Upper lobe of right lung (tissue), 1 donor: Measurements from ENCODE around the gene EPB41L4B. TPM values are rescaled to one million over a fixed set of nuclear protein-coding genes. Genes with fewer than 3 reads are reported as not detected.

ENCODE experiments used
- ATAC-seq: fragments of 200-7000 bp; cut with Tn5 transposase; one replicate; pipeline ENCODE4 v1.9.1; 2020; ENCODE audit warnings: mild to moderate bottlenecking, moderate library complexity
- DNase-seq: peaks from one replicate; pipeline ENCODE4 v3.0.0-alpha.2; 2020
- H3K27ac ChIP-seq: fragments of 200-600 bp; one replicate; pipeline ENCODE4 v1.8.0; 2022
- H3K27me3 ChIP-seq: fragments of 200-600 bp; one replicate; pipeline ENCODE4 v1.8.0; 2022; ENCODE audit warnings: mild to moderate bottlenecking
- H3K36me3 ChIP-seq: fragments of 200-600 bp; one replicate; pipeline ENCODE4 v1.8.0; 2022
- H3K4me1 ChIP-seq: fragments of 200-600 bp; one replicate; pipeline ENCODE4 v1.8.0; 2022
- H3K4me3 ChIP-seq: fragments of 200-600 bp; one replicate; pipeline ENCODE4 v1.8.0; 2022; ENCODE audit warnings: mild to moderate bottlenecking
- H3K9me3 ChIP-seq: fragments of 200-600 bp; one replicate; pipeline ENCODE4 v1.8.0; 2022
- intact Hi-C: fragments of 100-400 bp; cut with DNase I; formaldehyde crosslinking; loops from one replicate; pipeline ENCODE4 v1.11.0; 2022
- total RNA-seq: library from RNA; stranded (reverse); fragmentation: NEBNext Ultra II Directional; extraction: Animal tissue kit (Norgen Biotek cat#: 25700); gene quantifications from one replicate; pipeline ENCODE4 v1.2.1, GENCODE V29; 2021
- TF ChIP-seq, protein P1 (sequence below): fragments of 200-600 bp; IDR thresholded peaks from one replicate; pipeline ENCODE4 v1.8.0; 2022; ENCODE audit warnings: antibody characterized with exemption
- donor health status: DM: no; HTN: yes; CAD: no; lungs with severe emphysema.

The EPB41L4B gene
- total RNA-seq, 1 donor from 2014 or later: 10.1 TPM

DNA sequence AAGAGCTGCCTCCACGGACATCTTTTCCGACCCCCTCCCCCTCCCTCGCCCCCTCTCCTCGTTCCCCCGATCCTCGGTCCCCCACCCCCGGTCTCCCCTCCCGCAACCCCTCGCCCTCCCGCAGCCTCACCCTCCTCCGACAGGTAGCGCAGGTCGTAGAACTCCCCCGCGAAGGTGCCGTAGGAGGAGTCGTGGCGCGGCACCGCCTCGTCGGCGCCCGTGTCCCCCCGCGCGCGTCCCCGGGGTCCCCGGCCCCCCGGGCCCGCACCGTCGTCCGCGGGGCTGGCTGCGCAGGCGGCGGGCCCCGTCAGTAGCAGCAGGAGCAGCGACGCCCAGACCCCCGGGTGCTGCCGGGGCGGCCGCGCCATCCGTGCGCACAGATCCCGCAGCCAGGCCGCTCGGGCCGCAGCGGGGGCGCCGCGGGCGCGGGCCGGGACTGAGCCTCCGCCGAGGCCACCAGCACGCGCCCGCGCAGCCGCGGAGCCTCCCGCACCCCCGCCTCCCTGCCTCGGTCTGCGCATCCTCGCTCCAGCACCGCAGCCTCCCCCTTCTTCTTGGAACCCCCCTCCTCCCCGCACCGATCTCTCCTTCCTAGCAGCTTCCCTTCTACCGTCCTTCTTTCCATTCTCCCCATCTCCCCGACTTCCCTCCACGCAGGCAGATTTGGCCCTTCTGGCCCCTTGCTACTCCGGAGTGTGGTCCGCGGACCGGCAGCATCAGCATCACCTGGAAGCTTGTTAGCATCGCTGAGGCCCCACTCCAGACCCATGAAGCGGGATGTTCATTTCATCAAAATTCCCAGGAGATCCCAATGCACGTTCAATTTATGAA, 153.9 kb downstream of the EPB41L4B start, which contains the start of gene FRRS1L:
FRRS1L (minus strand) TSS at position 479 of the 831 bp plus-strand sequence; CDS start at position 368, 111 bp downstream.
- ATAC-seq (peak; percentile 41), DNase-seq (no peak)
- H3K27me3 ChIP-seq: peaks cover 14% of the 10 kb centered on the region
- TF ChIP-seq, protein P1, sequence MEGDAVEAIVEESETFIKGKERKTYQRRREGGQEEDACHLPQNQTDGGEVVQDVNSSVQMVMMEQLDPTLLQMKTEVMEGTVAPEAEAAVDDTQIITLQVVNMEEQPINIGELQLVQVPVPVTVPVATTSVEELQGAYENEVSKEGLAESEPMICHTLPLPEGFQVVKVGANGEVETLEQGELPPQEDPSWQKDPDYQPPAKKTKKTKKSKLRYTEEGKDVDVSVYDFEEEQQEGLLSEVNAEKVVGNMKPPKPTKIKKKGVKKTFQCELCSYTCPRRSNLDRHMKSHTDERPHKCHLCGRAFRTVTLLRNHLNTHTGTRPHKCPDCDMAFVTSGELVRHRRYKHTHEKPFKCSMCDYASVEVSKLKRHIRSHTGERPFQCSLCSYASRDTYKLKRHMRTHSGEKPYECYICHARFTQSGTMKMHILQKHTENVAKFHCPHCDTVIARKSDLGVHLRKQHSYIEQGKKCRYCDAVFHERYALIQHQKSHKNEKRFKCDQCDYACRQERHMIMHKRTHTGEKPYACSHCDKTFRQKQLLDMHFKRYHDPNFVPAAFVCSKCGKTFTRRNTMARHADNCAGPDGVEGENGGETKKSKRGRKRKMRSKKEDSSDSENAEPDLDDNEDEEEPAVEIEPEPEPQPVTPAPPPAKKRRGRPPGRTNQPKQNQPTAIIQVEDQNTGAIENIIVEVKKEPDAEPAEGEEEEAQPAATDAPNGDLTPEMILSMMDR: no peak
- H3K36me3 ChIP-seq: no peaks in the 10 kb centered on the region
- H3K4me3 ChIP-seq: no peak within 1 kb of the TSS
- no peak within 1 kb of the TSS for H3K27ac ChIP-seq
- H3K9me3 ChIP-seq: no peaks in the 10 kb centered on the region
- intact Hi-C loops: no loop called here
- no peaks in the 10 kb centered on the region for H3K4me1 ChIP-seq

DNA sequence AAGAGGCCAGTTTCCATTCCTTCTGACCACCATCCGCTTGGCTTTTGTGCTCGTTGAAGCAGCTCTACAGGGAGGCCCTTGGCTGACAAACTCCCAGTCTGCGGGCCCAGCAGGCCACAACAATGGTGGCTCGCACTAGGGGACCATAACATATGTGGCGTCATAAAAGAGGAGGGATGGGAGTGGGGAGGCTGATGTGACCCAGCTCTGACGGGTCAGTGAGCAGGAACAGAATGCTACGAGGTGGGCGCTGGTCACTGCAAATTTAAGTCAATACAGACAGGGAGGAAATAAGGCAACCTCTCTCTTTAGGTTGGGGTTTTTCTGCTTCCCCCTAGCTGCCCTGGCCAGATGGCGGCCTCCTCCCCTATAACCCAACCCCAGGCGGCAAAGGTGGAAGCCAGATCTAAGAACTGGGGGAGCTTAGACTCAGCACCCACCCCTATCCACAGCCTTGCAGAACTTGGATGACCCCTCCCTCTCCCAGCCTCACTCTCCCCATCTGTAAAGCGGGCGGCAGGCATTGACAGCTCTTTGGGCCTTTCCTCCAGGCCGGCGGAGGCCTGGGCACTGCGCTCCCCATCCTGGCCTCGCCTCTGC, 154.6 kb downstream of the EPB41L4B start:
- no peak overlapping the region for H3K4me3 ChIP-seq

DNA sequence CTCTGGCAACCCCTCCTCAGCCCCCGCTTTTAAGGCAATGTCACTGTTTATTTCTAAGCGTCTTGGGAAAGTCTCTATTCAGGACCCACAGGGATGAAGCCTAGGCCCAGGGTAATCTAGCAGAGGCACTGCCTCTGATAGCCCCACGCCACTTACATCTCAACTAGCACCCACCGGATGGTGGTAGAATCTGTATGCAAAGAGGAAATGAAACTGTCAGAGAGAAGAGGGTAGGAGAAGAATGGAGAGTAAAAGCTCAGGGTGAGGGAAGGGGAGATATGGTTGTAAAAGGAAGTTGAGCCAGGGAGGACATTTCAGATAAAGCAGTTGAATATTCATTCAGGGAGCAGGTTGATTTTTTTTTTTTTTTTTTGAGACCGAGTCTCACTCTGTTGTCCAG, 156.8 kb downstream of the EPB41L4B start:
- Histone ChIP-seq H3K9me3 (no peaks in the 10 kb centered on the region), H3K4me1 (no peaks in the 10 kb centered on the region), H3K27ac (no peak overlapping the region), H3K36me3 (no peaks in the 10 kb centered on the region), H3K27me3 (peaks cover 14% of the 10 kb centered on the region), H3K4me3 (no peak overlapping the region)
- ATAC-seq: no peak
- intact Hi-C loops: no loop called here
- DNase-seq: no peak
- TF ChIP-seq, protein P1: no peak

More for the DNA sequence above, 154.6 kb downstream of the EPB41L4B start:
- no peak for ATAC-seq
- no peaks in the 10 kb centered on the region for H3K36me3 ChIP-seq
- no peak overlapping the region for H3K27ac ChIP-seq
- intact Hi-C loops: no loop called here
- TF ChIP-seq, protein P1: no peak
- H3K27me3 ChIP-seq: peaks cover 14% of the 10 kb centered on the region
- no peak for DNase-seq
- H3K9me3 ChIP-seq: no peaks in the 10 kb centered on the region
- no peaks in the 10 kb centered on the region for H3K4me1 ChIP-seq

DNA sequence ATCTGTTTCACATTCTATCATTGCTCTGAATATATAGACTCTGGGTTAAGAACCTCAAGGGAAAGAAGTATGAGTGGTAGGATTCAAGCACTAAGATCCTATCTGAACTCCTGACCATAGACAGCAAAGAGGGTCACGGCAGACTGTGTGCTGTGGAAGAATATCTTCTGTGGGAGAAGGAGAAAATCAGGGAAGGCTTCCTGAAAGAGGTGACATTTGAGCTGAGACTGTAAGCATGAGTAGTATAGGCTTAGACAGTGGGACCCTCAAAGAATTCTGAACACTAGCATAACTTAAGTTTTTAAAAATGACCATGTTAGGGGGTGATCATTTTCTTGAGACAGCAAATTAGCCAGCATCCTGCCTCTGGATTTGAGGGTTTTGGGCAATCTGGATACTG, 157.7 kb downstream of the EPB41L4B start:
- ATAC-seq (no peak), DNase-seq (no peak)
- H3K9me3 ChIP-seq: no peaks in the 10 kb centered on the region
- H3K4me3 ChIP-seq: no peak overlapping the region
- intact Hi-C loops: no loop called here
- no peaks in the 10 kb centered on the region for H3K4me1 ChIP-seq
- H3K27ac ChIP-seq: no peak overlapping the region
- no peaks in the 10 kb centered on the region for H3K36me3 ChIP-seq
- TF ChIP-seq, protein P1: no peak
- H3K27me3 ChIP-seq: peaks cover 11% of the 10 kb centered on the region

DNA sequence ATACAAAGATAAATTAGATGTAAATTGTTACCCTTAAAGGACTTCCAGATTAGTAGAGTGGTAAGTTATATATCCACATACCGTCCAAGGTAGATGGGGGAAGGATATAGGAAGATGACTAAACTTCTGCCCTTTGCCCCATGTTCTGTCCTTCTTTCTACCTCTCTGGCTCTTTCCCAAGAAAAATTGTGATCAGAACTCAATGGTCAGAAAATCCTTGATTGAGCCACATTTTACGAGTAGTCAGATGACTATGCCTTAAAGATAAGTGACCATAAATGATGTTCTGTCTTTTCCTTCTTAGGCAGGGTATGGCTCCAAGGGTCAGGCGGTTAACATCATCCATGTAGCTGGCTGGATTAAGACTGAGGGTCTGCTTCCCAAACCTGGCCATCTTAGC, 158.2 kb downstream of the EPB41L4B start:
- no peaks in the 10 kb centered on the region for H3K36me3 ChIP-seq
- intact Hi-C loops: no loop called here
- TF ChIP-seq, protein P1: no peak
- ATAC-seq (no peak), DNase-seq (no peak)
- no peak overlapping the region for H3K27ac ChIP-seq
- H3K4me1 ChIP-seq: no peaks in the 10 kb centered on the region
- H3K4me3 ChIP-seq: no peak overlapping the region
- H3K9me3 ChIP-seq: no peaks in the 10 kb centered on the region
- H3K27me3 ChIP-seq: peaks cover 5% of the 10 kb centered on the region
